GM18505 (cell line): Measurements from ENCODE around the gene MEGF6.
"Not testable (repeated sequence)": the region's sequence is repeated elsewhere in the genome, so short reads cannot be mapped to it uniquely, and the experiment has no call there.

Source experiments
- ATAC-seq: cut with Tn5 transposase; IDR thresholded peaks from one replicate; pipeline ENCODE4 v1.9.1; 2021; ENCODE audit not compliant: unreplicated experiment
- POLR2A ChIP-seq: IDR thresholded peaks from 4 replicates; pipeline ENCODE4 v1.6.1; 2011; ENCODE audit warnings: borderline replicate concordance; ENCODE audit not compliant: insufficient read depth, insufficient read length; ENCODE audit errors: extremely low read depth

The MEGF6 gene

DNA sequence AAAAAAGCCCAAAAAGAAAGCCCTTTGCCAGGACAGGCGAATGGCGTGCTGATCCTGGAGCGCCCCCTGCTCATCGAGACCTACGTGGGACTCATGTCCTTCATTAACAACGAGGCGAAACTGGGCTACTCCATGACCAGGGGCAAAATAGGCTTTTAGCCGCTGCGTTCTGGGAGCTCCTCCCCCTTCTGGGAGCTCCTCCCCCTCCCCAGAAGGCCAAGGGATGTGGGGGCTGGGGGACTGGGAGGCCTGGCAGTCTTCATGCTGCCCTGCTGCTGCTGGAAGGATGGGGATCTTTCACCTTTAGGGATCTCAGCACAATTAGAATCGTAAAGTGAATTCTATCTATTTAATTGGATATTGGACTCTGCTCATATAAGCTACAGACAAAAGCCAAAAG lies 17.1 kb upstream of the MEGF6 start:
- TF ChIP-seq POLR2A: no peak
- ATAC-seq: no peak

DNA sequence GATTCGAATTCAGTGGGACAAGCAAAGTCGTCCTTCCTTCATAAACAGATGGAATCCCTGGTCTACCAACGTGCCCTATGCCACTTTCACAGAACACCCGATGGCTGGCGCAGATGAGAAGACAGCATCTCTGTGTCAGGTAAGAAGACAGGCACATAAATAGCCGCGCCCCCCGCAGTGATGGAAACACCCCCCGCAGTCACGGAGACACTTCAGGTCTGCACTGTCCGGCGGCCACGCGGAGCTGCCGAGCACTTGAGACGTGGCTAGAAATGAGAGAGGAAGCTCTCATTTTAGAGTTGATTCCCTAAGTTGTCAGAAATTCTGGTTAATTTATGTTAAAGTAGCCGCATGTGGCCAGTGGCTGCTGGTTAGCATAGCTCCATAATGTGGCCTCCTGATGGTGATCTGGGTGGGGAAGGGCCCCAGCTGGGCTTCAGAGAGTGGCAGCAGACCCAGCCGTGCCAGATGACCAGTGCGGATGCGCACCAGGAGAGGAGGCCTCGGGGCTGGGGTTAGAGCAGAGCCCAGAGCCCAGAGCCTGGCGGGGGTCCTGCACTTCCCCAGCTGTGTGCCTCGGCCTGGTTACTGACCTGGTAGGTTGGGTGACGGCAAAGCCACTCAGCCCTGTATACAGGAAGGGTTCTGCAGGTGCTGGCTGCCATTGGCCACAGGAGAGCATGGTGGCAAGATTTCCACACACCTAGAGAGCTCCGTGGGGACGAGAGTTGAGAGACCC lies 16.4 kb upstream of the MEGF6 start:
- no peak for ATAC-seq
- TF ChIP-seq POLR2A: no peak

GRCh38 chr1:3626025-3626424 lies 14.7 kb upstream of the MEGF6 start:
- ATAC-seq: no peak
- no peak for TF ChIP-seq POLR2A

DNA sequence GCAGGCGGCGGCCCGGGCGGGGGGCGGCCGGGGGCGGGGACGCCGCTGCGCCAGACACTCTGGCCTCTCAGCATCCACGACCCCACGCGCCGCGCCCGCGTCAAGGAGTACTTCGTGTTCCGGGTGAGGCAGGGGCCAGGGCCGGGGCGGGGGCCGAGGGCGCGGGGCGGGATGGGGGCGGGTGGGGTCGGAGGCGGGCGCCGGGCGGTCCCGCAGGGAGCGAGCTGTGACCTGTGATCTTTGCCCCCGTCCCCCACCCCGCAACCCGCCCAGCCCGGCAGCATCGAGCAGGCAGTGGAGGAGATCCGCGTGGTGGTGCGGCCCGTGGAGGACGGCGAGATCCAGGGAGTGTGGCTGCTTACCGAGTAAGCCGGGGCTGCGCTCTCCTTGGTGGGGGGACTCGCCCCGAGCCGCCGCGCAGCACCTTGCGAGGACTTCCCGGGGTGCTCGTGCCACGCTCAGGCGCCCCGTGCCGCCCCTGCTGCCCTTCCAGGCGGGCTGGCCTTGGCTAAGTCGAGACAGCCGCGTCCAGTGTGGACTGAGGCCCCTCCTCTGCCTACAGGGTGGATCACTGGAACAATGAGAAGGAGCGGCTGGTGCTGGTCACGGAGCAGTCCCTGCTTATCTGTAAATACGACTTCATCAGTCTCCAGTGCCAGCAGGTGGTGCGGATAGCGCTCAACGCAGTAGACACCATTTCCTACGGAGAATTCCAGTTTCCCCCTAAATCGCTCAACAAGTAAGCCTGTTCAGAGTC lies 14.0 kb upstream of the MEGF6 start:
- ATAC-seq: peak; percentile 11
- TF ChIP-seq POLR2A: no peak

DNA sequence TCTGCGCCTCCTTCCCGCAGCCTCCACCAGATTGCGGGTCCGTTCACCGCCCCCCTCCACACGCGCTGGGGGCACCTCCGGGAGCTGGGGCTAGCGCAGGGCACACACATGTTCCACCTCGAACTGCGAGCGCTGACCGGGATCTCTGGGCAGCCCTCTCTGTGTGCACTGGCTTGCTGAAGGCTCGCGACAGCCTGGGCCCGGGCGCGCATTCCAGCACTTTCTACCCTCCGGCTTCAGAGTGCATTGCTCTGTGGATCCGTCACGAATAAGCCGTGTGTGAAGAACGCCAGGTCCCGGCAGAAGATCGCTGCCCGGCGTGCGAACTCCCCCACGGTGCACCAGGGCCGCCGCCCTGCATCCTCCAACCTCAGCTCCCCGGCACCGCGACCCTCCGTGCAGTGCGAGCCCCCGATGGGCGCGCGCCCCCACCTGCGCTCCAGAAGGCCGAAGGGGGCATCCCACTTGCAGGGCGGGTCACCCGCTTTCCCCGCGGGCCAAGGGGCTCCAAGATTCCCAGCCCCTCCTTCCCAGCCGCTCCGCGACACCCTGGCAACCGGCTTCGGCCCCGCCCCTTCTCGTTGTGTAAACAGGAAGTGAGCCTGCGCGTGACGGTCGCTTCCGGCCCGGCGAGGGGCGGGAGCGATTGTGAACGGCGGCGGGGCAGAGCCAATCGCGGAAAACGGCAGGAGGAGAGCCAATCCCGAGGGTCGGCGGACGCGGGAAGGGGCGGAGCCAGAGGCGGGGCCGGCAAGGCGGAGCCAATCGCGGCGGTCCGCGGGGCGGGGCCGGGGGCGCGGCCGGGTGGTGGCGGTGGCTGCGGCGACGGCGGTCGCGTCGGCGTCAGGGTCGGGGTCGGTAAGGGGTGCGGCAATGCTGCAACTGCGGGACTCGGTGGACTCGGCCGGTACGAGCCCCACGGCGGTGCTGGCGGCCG lies 13.2 kb upstream of the MEGF6 start, which contains the start of gene TPRG1L:
Gene TPRG1L (plus strand): TSS at position 816 of the 937 bp plus-strand sequence. CDS start 58 bp downstream, at position 874.
- peak; percentile 89 for ATAC-seq
- TF ChIP-seq POLR2A: no peak

DNA sequence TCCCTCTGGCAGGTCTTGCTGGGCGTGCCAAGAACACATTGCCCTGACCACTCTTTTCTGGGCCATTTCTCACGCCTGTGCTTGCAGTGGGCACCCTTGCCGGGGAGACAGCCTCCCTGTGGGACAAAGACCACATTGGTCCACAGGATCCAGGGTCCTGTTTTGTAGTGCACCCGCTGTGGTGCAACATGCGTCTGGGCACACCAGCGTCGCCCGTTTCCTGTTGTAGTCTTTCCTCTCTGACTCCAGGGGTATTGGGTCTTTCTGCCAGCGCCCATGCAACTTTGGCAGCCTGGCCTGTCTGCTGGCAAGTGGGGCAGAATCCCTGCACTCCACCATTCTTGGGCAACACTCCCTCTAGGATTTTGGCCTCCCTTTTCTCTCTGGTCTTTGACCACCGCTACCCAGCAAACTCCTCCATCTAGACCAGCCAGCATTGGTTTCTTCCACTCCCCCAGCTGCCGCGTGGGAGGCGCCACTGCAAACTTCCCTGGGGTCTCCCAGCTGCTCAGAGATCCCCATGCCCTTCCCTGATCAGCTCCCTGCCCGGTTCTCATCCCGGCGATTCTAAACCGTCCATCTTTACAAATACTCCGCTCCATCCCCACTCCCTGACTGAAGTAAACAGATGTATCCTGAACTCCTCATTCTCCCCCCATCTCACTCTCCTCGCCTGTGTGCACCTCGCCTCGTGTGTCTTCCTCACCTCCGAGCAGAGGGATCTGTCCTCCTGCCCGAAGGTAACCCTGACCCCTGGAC lies 12.3 kb upstream of the MEGF6 start:
- ATAC-seq: no peak

GRCh38 chr1:3622102-3622501 lies 10.8 kb upstream of the MEGF6 start:
- not testable (repeated sequence) for ATAC-seq

More for the DNA sequence above, 12.3 kb upstream of the MEGF6 start:
- no peak for TF ChIP-seq POLR2A

GRCh38 chr1:3621151-3621671 lies 9.9 kb upstream of the MEGF6 start:
- not testable (repeated sequence) for ATAC-seq

- no peak for ATAC-seq
- no peak for TF ChIP-seq POLR2A
Observed at GRCh38 chr1:3620708-3621107, 9.4 kb upstream of the MEGF6 start.

- no peak for ATAC-seq
Observed at GRCh38 chr1:3618881-3619671, 7.8 kb upstream of the MEGF6 start.

GRCh38 chr1:3618531-3618880 lies 7.2 kb upstream of the MEGF6 start:
- TF ChIP-seq POLR2A: no peak
- no peak for ATAC-seq

More at GRCh38 chr1:3618881-3619671, 7.8 kb upstream of the MEGF6 start:
- no peak for TF ChIP-seq POLR2A

GRCh38 chr1:3617806-3618345 lies 6.6 kb upstream of the MEGF6 start:
- no peak for TF ChIP-seq POLR2A
- ATAC-seq: no peak

DNA sequence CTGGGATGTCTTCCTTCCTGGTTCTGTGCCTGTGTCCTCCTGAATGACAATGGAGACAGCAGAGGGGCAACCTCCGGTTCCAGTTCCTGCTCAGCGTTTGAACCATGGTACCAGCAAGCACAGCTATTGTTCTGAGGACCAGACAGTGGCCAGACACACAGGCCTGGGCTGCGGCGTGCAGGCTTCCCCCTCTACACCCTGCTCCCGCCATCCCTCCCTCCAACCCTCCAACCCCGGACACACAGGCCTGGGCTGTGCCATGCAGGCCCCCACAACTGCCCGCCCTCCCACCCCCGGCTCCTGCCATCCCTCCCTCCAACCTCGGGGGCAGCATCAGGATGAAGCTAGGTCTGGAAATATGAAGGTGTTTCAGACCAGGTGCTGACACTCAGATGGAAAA lies 5.6 kb upstream of the MEGF6 start:
- TF ChIP-seq POLR2A: no peak
- ATAC-seq: no peak
